ENCODE results near the gene UFM1. TPM values are rescaled to one million over a fixed set of nuclear protein-coding genes. Genes with fewer than 3 reads are reported as not detected.

Gene UFM1
- total RNA-seq, 1 donor from 2014 or later, result 76.0 TPM

DNA sequence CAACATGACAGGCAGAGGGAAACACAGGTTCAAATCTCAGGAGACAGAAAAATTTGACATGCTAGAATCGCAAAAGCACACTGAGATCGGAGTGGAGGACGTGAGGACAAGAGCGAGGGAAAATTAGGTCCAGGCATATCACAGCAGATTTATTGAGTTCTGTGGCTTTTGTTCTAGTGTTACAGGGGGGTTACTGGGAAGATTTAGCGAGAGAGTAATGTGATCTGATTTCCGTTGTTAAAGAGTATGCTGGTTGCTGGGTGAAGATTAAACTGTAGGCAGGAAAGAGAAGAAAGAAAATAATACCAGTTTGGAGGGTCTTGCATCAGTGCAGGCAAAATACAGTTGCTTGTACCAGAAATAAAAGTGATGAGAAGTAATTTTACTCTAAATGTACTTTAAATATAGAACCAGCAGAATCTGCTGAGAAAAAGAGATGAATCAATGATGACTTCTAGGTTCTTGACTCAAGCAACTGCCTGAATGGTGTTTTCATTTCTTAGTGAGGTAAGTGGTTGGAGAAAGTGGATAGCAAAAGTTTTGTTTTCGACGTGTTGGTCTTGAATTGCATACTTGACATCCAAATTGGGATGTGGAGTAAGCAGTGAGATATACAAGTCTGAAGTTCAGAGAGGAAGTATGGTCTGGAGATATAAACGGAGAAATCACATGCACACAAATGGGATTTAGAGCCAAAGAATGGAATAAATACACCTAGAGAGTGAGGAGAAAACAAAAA is 35.7 kb downstream of the UFM1 start:
- Histone ChIP-seq H3K4me2 (no peak overlapping the region), H3K27me3 (no peaks in the 10 kb centered on the region), H2AFZ (replicated peaks) (peak overlapping the region; percentile 70), H3K9ac (no peak overlapping the region), H4K20me1 (ENCODE audit: low read depth) (no peaks in the 10 kb centered on the region), H3K36me3 (no peaks in the 10 kb centered on the region), H3K79me2 (ENCODE audit: low read depth) (no peaks in the 10 kb centered on the region), H3F3A (ENCODE audit: low read depth) (peaks cover 3% of the 10 kb centered on the region), H3K4me1 (peaks cover 9% of the 10 kb centered on the region), H3K27ac (no peak overlapping the region), H3K4me3 (no peak overlapping the region), H3K9me3 (ENCODE audit: low read depth) (no peaks in the 10 kb centered on the region)
- Mint-ChIP-seq H3K9me3 (peaks cover 3% of the 10 kb centered on the region), H3K4me1 (no peaks in the 10 kb centered on the region), H3K27me3 (ENCODE audit: insufficient read depth, low read depth) (no peaks in the 10 kb centered on the region), H3K36me3 (no peaks in the 10 kb centered on the region), H3K4me3 (no peak overlapping the region), H3K27ac (no peak overlapping the region)
- no peak for DNase-seq (ENCODE audit: low spot score)
- no peak for TF ChIP-seq EZH2 (IDR thresholded peaks at IDR 0.05)
- no peak for TF ChIP-seq EZH2phosphoT487 (IDR thresholded peaks at IDR 0.05)
- TF ChIP-seq, protein P1, sequence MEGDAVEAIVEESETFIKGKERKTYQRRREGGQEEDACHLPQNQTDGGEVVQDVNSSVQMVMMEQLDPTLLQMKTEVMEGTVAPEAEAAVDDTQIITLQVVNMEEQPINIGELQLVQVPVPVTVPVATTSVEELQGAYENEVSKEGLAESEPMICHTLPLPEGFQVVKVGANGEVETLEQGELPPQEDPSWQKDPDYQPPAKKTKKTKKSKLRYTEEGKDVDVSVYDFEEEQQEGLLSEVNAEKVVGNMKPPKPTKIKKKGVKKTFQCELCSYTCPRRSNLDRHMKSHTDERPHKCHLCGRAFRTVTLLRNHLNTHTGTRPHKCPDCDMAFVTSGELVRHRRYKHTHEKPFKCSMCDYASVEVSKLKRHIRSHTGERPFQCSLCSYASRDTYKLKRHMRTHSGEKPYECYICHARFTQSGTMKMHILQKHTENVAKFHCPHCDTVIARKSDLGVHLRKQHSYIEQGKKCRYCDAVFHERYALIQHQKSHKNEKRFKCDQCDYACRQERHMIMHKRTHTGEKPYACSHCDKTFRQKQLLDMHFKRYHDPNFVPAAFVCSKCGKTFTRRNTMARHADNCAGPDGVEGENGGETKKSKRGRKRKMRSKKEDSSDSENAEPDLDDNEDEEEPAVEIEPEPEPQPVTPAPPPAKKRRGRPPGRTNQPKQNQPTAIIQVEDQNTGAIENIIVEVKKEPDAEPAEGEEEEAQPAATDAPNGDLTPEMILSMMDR (IDR thresholded peaks at IDR 0.05), result no peak

DNA sequence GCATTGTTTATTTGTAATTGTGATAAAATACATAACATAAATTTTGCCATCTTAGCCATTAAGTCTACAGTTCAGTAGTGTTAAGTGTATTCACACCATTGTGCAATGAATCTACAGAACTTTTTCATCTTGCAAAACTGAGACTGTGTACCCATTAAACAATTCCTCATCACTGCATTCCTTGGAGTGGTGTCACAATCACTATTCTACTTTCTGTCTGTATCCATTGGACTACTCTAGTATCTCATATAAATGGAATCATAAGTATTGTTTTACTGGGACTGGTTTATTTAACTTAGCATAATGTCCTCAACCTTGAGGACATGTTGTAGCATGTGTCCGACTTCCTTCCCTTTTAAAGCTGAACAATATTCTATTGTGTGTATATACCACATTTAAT is 36.8 kb downstream of the UFM1 start:
- no peak overlapping the region for H3K27ac ChIP-seq
- H3K4me3 ChIP-seq, result no peak overlapping the region
- H3K4me1 ChIP-seq, result peaks cover 9% of the 10 kb centered on the region
- Mint-ChIP-seq H3K36me3 (no peaks in the 10 kb centered on the region), H3K27me3 (ENCODE audit: insufficient read depth, low read depth) (no peaks in the 10 kb centered on the region), H3K9me3 (peaks cover 11% of the 10 kb centered on the region), H3K27ac (no peak overlapping the region), H3K4me3 (no peak overlapping the region), H3K4me1 (peaks cover 3% of the 10 kb centered on the region)
- H3F3A ChIP-seq (ENCODE audit: low read depth), result peaks cover 3% of the 10 kb centered on the region
- no peak overlapping the region for H3K9ac ChIP-seq
- no peak for DNase-seq (ENCODE audit: low spot score)
- H3K9me3 ChIP-seq (ENCODE audit: low read depth), result no peaks in the 10 kb centered on the region
- H3K4me2 ChIP-seq, result no peak overlapping the region
- no peaks in the 10 kb centered on the region for H3K79me2 ChIP-seq (ENCODE audit: low read depth)
- H2AFZ ChIP-seq (replicated peaks), result no peak overlapping the region
- TF ChIP-seq EZH2phosphoT487 (IDR thresholded peaks at IDR 0.05), result no peak
- TF ChIP-seq, protein P1 (IDR thresholded peaks at IDR 0.05), result no peak
- TF ChIP-seq EZH2 (IDR thresholded peaks at IDR 0.05), result no peak
- no peaks in the 10 kb centered on the region for H3K36me3 ChIP-seq
- no peaks in the 10 kb centered on the region for H4K20me1 ChIP-seq (ENCODE audit: low read depth)
- H3K27me3 ChIP-seq, result no peaks in the 10 kb centered on the region

DNA sequence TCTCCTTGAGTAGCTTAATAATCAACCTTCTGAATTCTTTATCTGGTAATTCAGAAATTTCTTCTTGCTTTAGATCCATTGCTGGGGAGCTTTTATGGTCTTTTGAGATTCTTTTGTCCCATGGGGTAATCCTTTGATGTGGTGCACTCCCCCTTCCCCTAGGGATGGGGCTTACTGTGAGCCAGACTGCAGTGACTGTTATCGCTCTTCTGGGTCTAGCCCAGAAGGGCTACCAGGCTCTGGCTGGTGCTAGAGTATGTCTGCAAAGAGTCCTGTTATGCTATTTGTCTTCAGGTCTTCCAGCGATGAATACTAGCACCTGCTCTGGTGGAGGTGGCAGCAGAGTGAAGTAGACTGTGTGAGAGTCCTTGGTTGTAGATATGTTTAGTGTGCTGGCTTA is 41.7 kb downstream of the UFM1 start:
- no peaks in the 10 kb centered on the region for H4K20me1 ChIP-seq (ENCODE audit: low read depth)
- TF ChIP-seq, protein P1 (IDR thresholded peaks at IDR 0.05), result no peak
- TF ChIP-seq EZH2phosphoT487 (IDR thresholded peaks at IDR 0.05) (no peak), EZH2 (IDR thresholded peaks at IDR 0.05) (no peak)
- no peak overlapping the region for H3K27ac Mint-ChIP-seq
- H3K27me3 Mint-ChIP-seq (ENCODE audit: insufficient read depth, low read depth), result no peaks in the 10 kb centered on the region
- H3K36me3 ChIP-seq, result no peaks in the 10 kb centered on the region
- H3K9me3 ChIP-seq (ENCODE audit: low read depth), result no peaks in the 10 kb centered on the region
- H3K79me2 ChIP-seq (ENCODE audit: low read depth), result no peaks in the 10 kb centered on the region
- no peak overlapping the region for H3K4me3 ChIP-seq
- H3K4me1 ChIP-seq, result peaks cover 9% of the 10 kb centered on the region
- no peak overlapping the region for H3K4me2 ChIP-seq
- H3K4me1 Mint-ChIP-seq, result peaks cover 3% of the 10 kb centered on the region
- peaks cover 11% of the 10 kb centered on the region for H3K9me3 Mint-ChIP-seq
- H3K27me3 ChIP-seq, result no peaks in the 10 kb centered on the region
- peaks cover 3% of the 10 kb centered on the region for H3F3A ChIP-seq (ENCODE audit: low read depth)
- no peak overlapping the region for H3K27ac ChIP-seq
- H3K36me3 Mint-ChIP-seq, result no peaks in the 10 kb centered on the region
- no peak overlapping the region for H3K4me3 Mint-ChIP-seq
- no peak overlapping the region for H3K9ac ChIP-seq
- no peak for DNase-seq (ENCODE audit: low spot score)
- no peak overlapping the region for H2AFZ ChIP-seq (replicated peaks)
